Measurements from ENCODE around the gene STIP1.

Gene STIP1

GRCh38 chr11:64247729-64248531 is 62.0 kb downstream of the STIP1 start:
- no peak for TF ChIP-seq EGR1 (IDR thresholded peaks at IDR 0.05)
- TF ChIP-seq TEAD4 (IDR thresholded peaks at IDR 0.05): no peak

- no peak for TF ChIP-seq NFIC (IDR thresholded peaks at IDR 0.05)
- no peak for TF ChIP-seq ZBTB7A (IDR thresholded peaks at IDR 0.05; ENCODE audit: low read depth)
- no peak for TF ChIP-seq TCF12 (IDR thresholded peaks at IDR 0.05; ENCODE audit: low read depth)
- no peak for TF ChIP-seq EP300 (IDR thresholded peaks at IDR 0.05; ENCODE audit: borderline replicate concordance)
- TF ChIP-seq CREB1 (IDR thresholded peaks at IDR 0.05; ENCODE audit: low read depth): no peak
- TF ChIP-seq FOXM1 (IDR thresholded peaks at IDR 0.05; ENCODE audit: borderline replicate concordance, low read depth): no peak
- no peak for TF ChIP-seq EGR1 (IDR thresholded peaks at IDR 0.05)
- no peak for TF ChIP-seq RAD21 (IDR thresholded peaks at IDR 0.05; ENCODE audit: low read depth)
- no peak for TF ChIP-seq YY1 (IDR thresholded peaks at IDR 0.05; ENCODE audit: low read depth)
- TF ChIP-seq TEAD4 (IDR thresholded peaks at IDR 0.05): no peak
- TF ChIP-seq CEBPB (IDR thresholded peaks at IDR 0.05): no peak
- TF ChIP-seq MAX (IDR thresholded peaks at IDR 0.05): no peak
- no peak for TF ChIP-seq REST (IDR thresholded peaks at IDR 0.05; ENCODE audit: low read depth)
Measured at GRCh38 chr11:64248578-64248977, 62.6 kb downstream of the STIP1 start.

- TF ChIP-seq CREB1 (IDR thresholded peaks at IDR 0.05; ENCODE audit: low read depth) (no peak), EP300 (IDR thresholded peaks at IDR 0.05; ENCODE audit: borderline replicate concordance) (no peak), EGR1 (IDR thresholded peaks at IDR 0.05) (no peak), RAD21 (IDR thresholded peaks at IDR 0.05; ENCODE audit: low read depth) (no peak), MAX (IDR thresholded peaks at IDR 0.05) (no peak), TEAD4 (IDR thresholded peaks at IDR 0.05) (no peak), TAF1 (IDR thresholded peaks at IDR 0.05; ENCODE audit: low read depth) (no peak), REST (IDR thresholded peaks at IDR 0.05; ENCODE audit: low read depth) (no peak), YY1 (IDR thresholded peaks at IDR 0.05; ENCODE audit: low read depth) (no peak), USF1 (IDR thresholded peaks at IDR 0.05) (no peak), ZBTB7A (IDR thresholded peaks at IDR 0.05; ENCODE audit: low read depth) (no peak), NFIC (IDR thresholded peaks at IDR 0.05) (no peak), TCF12 (IDR thresholded peaks at IDR 0.05; ENCODE audit: low read depth) (no peak), CEBPB (IDR thresholded peaks at IDR 0.05) (no peak)
Measured at GRCh38 chr11:64249038-64249437, 63.1 kb downstream of the STIP1 start.

- TF ChIP-seq ZBTB7A (IDR thresholded peaks at IDR 0.05; ENCODE audit: low read depth): no peak
- no peak for TF ChIP-seq TCF12 (IDR thresholded peaks at IDR 0.05; ENCODE audit: low read depth)
- no peak for TF ChIP-seq RAD21 (IDR thresholded peaks at IDR 0.05; ENCODE audit: low read depth)
- TF ChIP-seq TEAD4 (IDR thresholded peaks at IDR 0.05): no peak
- TF ChIP-seq NFIC (IDR thresholded peaks at IDR 0.05): no peak
- TF ChIP-seq USF1 (IDR thresholded peaks at IDR 0.05): no peak
- TF ChIP-seq YY1 (IDR thresholded peaks at IDR 0.05; ENCODE audit: low read depth): no peak
- no peak for TF ChIP-seq FOXM1 (IDR thresholded peaks at IDR 0.05; ENCODE audit: borderline replicate concordance, low read depth)
- TF ChIP-seq CEBPB (IDR thresholded peaks at IDR 0.05): no peak
- TF ChIP-seq EP300 (IDR thresholded peaks at IDR 0.05; ENCODE audit: borderline replicate concordance): no peak
Measured at GRCh38 chr11:64249563-64250414, 63.8 kb downstream of the STIP1 start.

- no peak for TF ChIP-seq TCF12 (IDR thresholded peaks at IDR 0.05; ENCODE audit: low read depth)
- no peak for TF ChIP-seq ZBTB7A (IDR thresholded peaks at IDR 0.05; ENCODE audit: low read depth)
- no peak for TF ChIP-seq TAF1 (IDR thresholded peaks at IDR 0.05; ENCODE audit: low read depth)
- no peak for TF ChIP-seq CEBPB (IDR thresholded peaks at IDR 0.05)
- no peak for TF ChIP-seq CREB1 (IDR thresholded peaks at IDR 0.05; ENCODE audit: low read depth)
- TF ChIP-seq EGR1 (IDR thresholded peaks at IDR 0.05): no peak
- TF ChIP-seq EP300 (IDR thresholded peaks at IDR 0.05; ENCODE audit: borderline replicate concordance): no peak
- TF ChIP-seq TEAD4 (IDR thresholded peaks at IDR 0.05): no peak
- no peak for TF ChIP-seq USF1 (IDR thresholded peaks at IDR 0.05)
- TF ChIP-seq YY1 (IDR thresholded peaks at IDR 0.05; ENCODE audit: low read depth): no peak
- no peak for TF ChIP-seq REST (IDR thresholded peaks at IDR 0.05; ENCODE audit: low read depth)
- TF ChIP-seq RAD21 (IDR thresholded peaks at IDR 0.05; ENCODE audit: low read depth): no peak
- TF ChIP-seq FOXM1 (IDR thresholded peaks at IDR 0.05; ENCODE audit: borderline replicate concordance, low read depth): no peak
- TF ChIP-seq NFIC (IDR thresholded peaks at IDR 0.05): no peak
- TF ChIP-seq MAX (IDR thresholded peaks at IDR 0.05): no peak
Measured at GRCh38 chr11:64250415-64251015, 64.5 kb downstream of the STIP1 start.

All from Ishikawa (cell line).